ENCODE measurements around the gene TMPRSS4. TPM values are rescaled to one million over a fixed set of nuclear protein-coding genes. Genes with fewer than 3 reads are reported as not detected.

Gene TMPRSS4
- total RNA-seq, 1 experiment from 2014 or later = not detected

- in situ Hi-C loops (cut with HindIII; ENCODE audit: low pct_unique_long_range_greater_than_20kb, low sequenced_read_pairs) = no loop called here
These were observed 8.5 kb upstream of the TMPRSS4 start for GRCh38 chr11:118068206-118068944.

GRCh38 chr11:118068945-118069612 lies 7.8 kb upstream of the TMPRSS4 start:
- DNase-seq (ENCODE audit: low read depth, low spot score) = no peak
- in situ Hi-C loops (cut with HindIII; ENCODE audit: low pct_unique_long_range_greater_than_20kb, low sequenced_read_pairs) = no loop called here

More at GRCh38 chr11:118068206-118068944, 8.5 kb upstream of the TMPRSS4 start:
- no peak for DNase-seq (ENCODE audit: low read depth, low spot score)

GRCh38 chr11:118071416-118072030 lies 5.4 kb upstream of the TMPRSS4 start:
- DNase-seq (ENCODE audit: low read depth, low spot score) = no peak
- in situ Hi-C loops (cut with HindIII; ENCODE audit: low pct_unique_long_range_greater_than_20kb, low sequenced_read_pairs) = no loop called here

GRCh38 chr11:118073554-118073953 lies 3.3 kb upstream of the TMPRSS4 start:
- in situ Hi-C loops (cut with HindIII; ENCODE audit: low pct_unique_long_range_greater_than_20kb, low sequenced_read_pairs) = no loop called here
- no peak for DNase-seq (ENCODE audit: low read depth, low spot score)

GRCh38 chr11:118074091-118074685 lies 2.7 kb upstream of the TMPRSS4 start:
- in situ Hi-C loops (cut with HindIII; ENCODE audit: low pct_unique_long_range_greater_than_20kb, low sequenced_read_pairs) = no loop called here

GRCh38 chr11:118074785-118075184 lies 2.1 kb upstream of the TMPRSS4 start:
- in situ Hi-C loops (cut with HindIII; ENCODE audit: low pct_unique_long_range_greater_than_20kb, low sequenced_read_pairs) = no loop called here

More at GRCh38 chr11:118074091-118074685, 2.7 kb upstream of the TMPRSS4 start:
- DNase-seq (ENCODE audit: low read depth, low spot score) = no peak

GRCh38 chr11:118078911-118079411 lies 2.1 kb downstream of the TMPRSS4 start:
- in situ Hi-C loops (cut with HindIII; ENCODE audit: low pct_unique_long_range_greater_than_20kb, low sequenced_read_pairs) = no loop called here
- DNase-seq (ENCODE audit: low read depth, low spot score) = no peak

More at GRCh38 chr11:118074785-118075184, 2.1 kb upstream of the TMPRSS4 start:
- no peak for DNase-seq (ENCODE audit: low read depth, low spot score)

- DNase-seq (ENCODE audit: low read depth, low spot score) = no peak
- in situ Hi-C loops (cut with HindIII; ENCODE audit: low pct_unique_long_range_greater_than_20kb, low sequenced_read_pairs) = no loop called here
These were observed 2.6 kb downstream of the TMPRSS4 start for GRCh38 chr11:118079491-118079890.

GRCh38 chr11:118080296-118080695 lies 3.4 kb downstream of the TMPRSS4 start:
- in situ Hi-C loops (cut with HindIII; ENCODE audit: low pct_unique_long_range_greater_than_20kb, low sequenced_read_pairs) = no loop called here
- no peak for DNase-seq (ENCODE audit: low read depth, low spot score)

GRCh38 chr11:118081241-118081958 lies 4.5 kb downstream of the TMPRSS4 start:
- no peak for DNase-seq (ENCODE audit: low read depth, low spot score)
- in situ Hi-C loops (cut with HindIII; ENCODE audit: low pct_unique_long_range_greater_than_20kb, low sequenced_read_pairs) = no loop called here

- DNase-seq (ENCODE audit: low read depth, low spot score) = no peak
- in situ Hi-C loops (cut with HindIII; ENCODE audit: low pct_unique_long_range_greater_than_20kb, low sequenced_read_pairs) = no loop called here
These were observed 6.1 kb downstream of the TMPRSS4 start for GRCh38 chr11:118082880-118083552.

- in situ Hi-C loops (cut with HindIII; ENCODE audit: low pct_unique_long_range_greater_than_20kb, low sequenced_read_pairs) = no loop called here
- DNase-seq (ENCODE audit: low read depth, low spot score) = no peak
These were observed 7.4 kb downstream of the TMPRSS4 start for GRCh38 chr11:118084247-118084646.

- no peak for DNase-seq (ENCODE audit: low read depth, low spot score)
- in situ Hi-C loops (cut with HindIII; ENCODE audit: low pct_unique_long_range_greater_than_20kb, low sequenced_read_pairs) = no loop called here
These were observed 7.8 kb downstream of the TMPRSS4 start for GRCh38 chr11:118084656-118085055.

- in situ Hi-C loops (cut with HindIII; ENCODE audit: low pct_unique_long_range_greater_than_20kb, low sequenced_read_pairs) = no loop called here
- DNase-seq (ENCODE audit: low read depth, low spot score) = no peak
These were observed 10.3 kb downstream of the TMPRSS4 start, which contains the start of gene SMIM35 for GRCh38 chr11:118086913-118087768. Gene SMIM35, minus strand, starts transcription at chr11:118086963. Its CDS starts 206 bp downstream, at chr11:118086757.

- in situ Hi-C loops (cut with HindIII; ENCODE audit: low pct_unique_long_range_greater_than_20kb, low sequenced_read_pairs) = no loop called here
- DNase-seq (ENCODE audit: low read depth, low spot score) = no peak
These were observed 11.1 kb downstream of the TMPRSS4 start for GRCh38 chr11:118087931-118088330.

- DNase-seq (ENCODE audit: low read depth, low spot score) = no peak
- in situ Hi-C loops (cut with HindIII; ENCODE audit: low pct_unique_long_range_greater_than_20kb, low sequenced_read_pairs) = no loop called here
These were observed 11.7 kb downstream of the TMPRSS4 start for GRCh38 chr11:118088531-118088930.
